ENCODE data around the gene ABCB6.

The ABCB6 gene

DNA sequence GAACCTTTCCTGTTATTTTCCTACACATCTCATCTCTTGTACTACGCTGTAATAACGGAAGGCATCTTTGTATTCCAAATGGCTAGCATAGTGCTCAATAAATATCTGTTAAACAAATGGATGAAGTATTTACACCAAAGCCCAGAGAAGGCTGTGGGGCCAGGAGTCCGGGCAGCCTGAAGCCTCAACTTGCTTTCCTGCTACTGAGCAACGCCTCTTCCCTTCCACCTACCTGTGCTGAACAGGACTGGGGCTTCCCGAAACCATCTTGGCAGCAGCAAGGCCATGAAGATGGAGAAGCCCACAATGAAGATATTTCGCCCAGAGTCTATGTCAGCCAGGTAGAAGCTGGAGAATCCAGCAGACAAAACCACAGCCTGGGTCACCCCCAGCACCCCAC, 55.6 kb downstream of the ABCB6 start:
- TF ChIP-seq, protein P1, sequence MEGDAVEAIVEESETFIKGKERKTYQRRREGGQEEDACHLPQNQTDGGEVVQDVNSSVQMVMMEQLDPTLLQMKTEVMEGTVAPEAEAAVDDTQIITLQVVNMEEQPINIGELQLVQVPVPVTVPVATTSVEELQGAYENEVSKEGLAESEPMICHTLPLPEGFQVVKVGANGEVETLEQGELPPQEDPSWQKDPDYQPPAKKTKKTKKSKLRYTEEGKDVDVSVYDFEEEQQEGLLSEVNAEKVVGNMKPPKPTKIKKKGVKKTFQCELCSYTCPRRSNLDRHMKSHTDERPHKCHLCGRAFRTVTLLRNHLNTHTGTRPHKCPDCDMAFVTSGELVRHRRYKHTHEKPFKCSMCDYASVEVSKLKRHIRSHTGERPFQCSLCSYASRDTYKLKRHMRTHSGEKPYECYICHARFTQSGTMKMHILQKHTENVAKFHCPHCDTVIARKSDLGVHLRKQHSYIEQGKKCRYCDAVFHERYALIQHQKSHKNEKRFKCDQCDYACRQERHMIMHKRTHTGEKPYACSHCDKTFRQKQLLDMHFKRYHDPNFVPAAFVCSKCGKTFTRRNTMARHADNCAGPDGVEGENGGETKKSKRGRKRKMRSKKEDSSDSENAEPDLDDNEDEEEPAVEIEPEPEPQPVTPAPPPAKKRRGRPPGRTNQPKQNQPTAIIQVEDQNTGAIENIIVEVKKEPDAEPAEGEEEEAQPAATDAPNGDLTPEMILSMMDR (conservative IDR thresholded peaks at IDR 0.05; ENCODE audit: low read depth, low read length): no peak
- no peak overlapping the region for H3K4me3 ChIP-seq (ENCODE audit: low read length)
- DNase-seq (ENCODE audit: low read depth): no peak

DNA sequence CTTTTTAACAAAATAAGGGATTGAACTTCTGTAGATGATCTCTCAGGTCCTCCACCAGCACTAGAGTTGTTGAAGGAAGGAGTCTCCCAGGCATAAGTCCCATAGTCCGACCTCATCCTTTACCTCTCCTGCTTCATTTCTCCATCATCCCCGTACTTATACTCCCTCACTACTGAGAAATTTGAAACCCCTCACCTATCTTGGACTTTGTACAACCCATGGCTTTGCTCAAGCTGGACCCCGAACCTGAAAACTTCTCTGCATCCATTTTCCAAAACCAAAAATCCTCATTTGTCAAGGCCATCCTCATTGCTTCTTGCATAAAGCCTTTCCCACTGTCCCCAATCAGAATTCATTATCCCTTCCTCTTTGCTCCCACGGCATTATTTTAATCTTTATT, 57.7 kb downstream of the ABCB6 start:
- no peak for DNase-seq (ENCODE audit: low read depth)
- TF ChIP-seq, protein P1 (conservative IDR thresholded peaks at IDR 0.05; ENCODE audit: low read depth, low read length): no peak
- peak overlapping the region; percentile 72 for H3K4me3 ChIP-seq (ENCODE audit: low read length)

DNA sequence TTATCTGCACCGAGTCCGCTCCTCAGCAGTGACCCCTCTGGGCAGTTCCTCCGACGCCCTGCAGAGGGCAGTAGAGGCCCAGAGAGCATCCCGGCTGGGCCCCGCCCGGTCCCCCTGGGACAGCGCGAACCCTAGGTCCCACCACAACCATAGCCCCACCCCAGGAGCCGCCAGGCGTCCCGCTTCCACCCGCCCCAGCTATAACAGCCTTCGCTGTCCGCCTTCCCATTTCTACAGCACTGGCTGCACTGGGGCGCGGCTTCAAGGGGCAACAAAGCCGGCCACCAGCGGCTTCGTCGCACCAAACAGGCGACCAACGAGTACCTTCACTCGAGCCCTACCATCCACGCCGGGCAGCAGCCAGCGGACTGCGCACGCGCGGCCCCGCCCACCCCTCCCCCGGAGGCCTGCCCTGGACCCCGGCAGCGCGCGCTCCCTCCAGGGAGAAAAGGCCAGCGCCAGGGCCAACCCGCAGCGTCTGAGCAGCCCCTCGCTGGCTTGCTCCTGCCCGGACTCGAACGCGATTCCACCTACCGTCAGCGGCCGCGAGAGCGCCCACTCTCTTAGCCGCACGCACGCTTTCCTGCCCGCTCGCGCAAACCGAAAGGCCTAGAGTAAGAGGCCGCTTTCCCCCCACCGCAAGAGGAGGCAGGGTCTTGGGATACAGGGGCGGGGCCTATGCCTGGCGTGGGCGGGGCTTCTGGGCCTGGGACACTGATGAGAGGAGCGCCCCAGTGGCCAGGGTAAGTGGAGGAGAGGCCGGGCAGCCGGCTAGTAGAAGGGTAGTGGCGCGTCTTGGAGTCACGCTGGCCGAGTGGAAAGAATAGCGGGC, 58.4 kb downstream of the ABCB6 start, which contains the start of gene NHEJ1:
TSS of gene NHEJ1 (minus strand) at position 630 of the 832 bp plus-strand sequence. CDS start 2,453 bp downstream, outside the sequence.
- peak within 1 kb of the TSS; percentile 72 for H3K4me3 ChIP-seq (ENCODE audit: low read length)
- TF ChIP-seq, protein P1 (conservative IDR thresholded peaks at IDR 0.05; ENCODE audit: low read depth, low read length): peak; percentile 98
- DNase-seq (ENCODE audit: low read depth): peak; percentile 64
